NCI-H2081 (cell line): ENCODE data around the gene RIMKLB.
"Not testable (repeated sequence)": the region's sequence is repeated elsewhere in the genome, so short reads cannot be mapped to it uniquely, and the experiment has no call there.

Source experiments
- DNase-seq, 2 experiments: peaks; one replicate each; lab custom pipeline; 2025; lab: John Stamatoyannopoulos, UW

RIMKLB gene

GRCh38 chr12:8779281-8779680, 81.5 kb downstream of the RIMKLB start:
- DNase-seq = no peak

- DNase-seq = no peak
These were observed 82.1 kb downstream of the RIMKLB start for GRCh38 chr12:8779862-8780261.

- DNase-seq = no peak
These were observed 82.6 kb downstream of the RIMKLB start for GRCh38 chr12:8780389-8780788.

- no peak for DNase-seq
These were observed 83.8 kb downstream of the RIMKLB start for GRCh38 chr12:8781381-8782127.

- no peak for DNase-seq
These were observed 86.6 kb downstream of the RIMKLB start for GRCh38 chr12:8784290-8784888.

- no peak for DNase-seq
These were observed 87.7 kb downstream of the RIMKLB start for GRCh38 chr12:8785499-8785898.

GRCh38 chr12:8787206-8787605, 89.4 kb downstream of the RIMKLB start:
- DNase-seq = not testable (repeated sequence)

- DNase-seq = not testable (repeated sequence)
These were observed 90.9 kb downstream of the RIMKLB start for GRCh38 chr12:8788706-8789105.

GRCh38 chr12:8789341-8790013, 91.7 kb downstream of the RIMKLB start:
- DNase-seq = not testable (repeated sequence)

- not testable (repeated sequence) for DNase-seq
These were observed 95.4 kb downstream of the RIMKLB start for GRCh38 chr12:8793226-8793625.

- DNase-seq = not testable (repeated sequence)
These were observed 96.8 kb downstream of the RIMKLB start for GRCh38 chr12:8794611-8795010.

- DNase-seq = no peak
These were observed 99.2 kb downstream of the RIMKLB start for GRCh38 chr12:8796831-8797626.

GRCh38 chr12:8801213-8801612, 103.4 kb downstream of the RIMKLB start:
- not testable (repeated sequence) for DNase-seq

- not testable (repeated sequence) for DNase-seq
These were observed 107.0 kb downstream of the RIMKLB start for GRCh38 chr12:8804833-8805232.

GRCh38 chr12:8805487-8805886, 107.7 kb downstream of the RIMKLB start:
- not testable (repeated sequence) for DNase-seq

- not testable (repeated sequence) for DNase-seq
These were observed 109.3 kb downstream of the RIMKLB start for GRCh38 chr12:8807084-8807483.

GRCh38 chr12:8810112-8810511, 112.3 kb downstream of the RIMKLB start:
- DNase-seq = not testable (repeated sequence)

GRCh38 chr12:8813572-8814357, 116.0 kb downstream of the RIMKLB start:
- DNase-seq = no peak

- DNase-seq = no peak
These were observed 118.8 kb downstream of the RIMKLB start for GRCh38 chr12:8816448-8817050.

- no peak for DNase-seq
These were observed 120.1 kb downstream of the RIMKLB start for GRCh38 chr12:8817856-8818255.

GRCh38 chr12:8818526-8818925, 120.7 kb downstream of the RIMKLB start:
- DNase-seq = no peak
